ENCODE measurements around the gene BMERB1.
A peak's percentile ranks its signal among the peaks of the same experiment; 100 is the strongest.
"Not testable (repeated sequence)": the region's sequence is repeated elsewhere in the genome, so short reads cannot be mapped to it uniquely, and the experiment has no call there.

Gene BMERB1

DNA sequence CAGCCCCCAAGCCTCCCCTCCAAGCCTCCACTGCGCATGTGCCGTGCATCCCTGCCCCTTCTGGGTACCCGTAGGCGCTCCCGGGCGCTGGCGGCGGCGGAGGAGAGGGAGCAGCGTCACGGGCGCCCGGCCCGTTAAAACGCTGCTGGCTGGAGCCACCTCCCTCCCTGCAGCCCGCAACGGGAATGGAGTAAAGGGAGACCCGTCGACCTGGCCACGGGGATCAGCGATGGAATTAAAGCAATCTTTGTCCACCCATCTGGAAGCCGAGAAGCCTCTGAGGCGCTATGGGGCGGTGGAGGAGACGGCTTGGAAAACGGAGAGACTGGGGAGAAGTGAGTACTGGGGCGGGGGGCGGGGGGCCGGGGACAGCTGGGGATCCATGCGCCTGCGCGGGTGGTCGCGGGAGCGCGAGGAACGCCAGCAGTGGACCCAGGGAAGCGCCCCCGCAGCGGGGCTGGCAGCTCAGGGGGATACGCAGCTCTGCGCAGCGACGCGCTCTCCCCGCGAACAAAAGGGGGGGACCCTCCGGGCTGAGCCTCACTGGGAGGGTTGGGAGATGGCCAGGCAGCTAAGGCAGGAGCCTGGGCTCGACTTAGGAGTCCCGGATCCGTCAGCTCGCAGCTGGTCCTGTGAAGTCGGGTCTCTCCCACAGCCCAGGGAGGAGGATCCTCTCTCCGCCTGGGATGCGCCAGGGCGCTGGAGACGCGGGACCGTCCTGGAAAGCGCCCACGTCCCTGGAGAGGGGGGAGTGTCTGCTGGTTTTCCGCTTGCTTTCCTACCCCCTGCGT lies at the start of gene BMERB1:
Gene BMERB1 (plus strand): TSS at position 164 of the 791 bp plus-strand sequence. CDS start 66 bp downstream, at position 230.
- peak; percentile 84 for DNase-seq

DNA sequence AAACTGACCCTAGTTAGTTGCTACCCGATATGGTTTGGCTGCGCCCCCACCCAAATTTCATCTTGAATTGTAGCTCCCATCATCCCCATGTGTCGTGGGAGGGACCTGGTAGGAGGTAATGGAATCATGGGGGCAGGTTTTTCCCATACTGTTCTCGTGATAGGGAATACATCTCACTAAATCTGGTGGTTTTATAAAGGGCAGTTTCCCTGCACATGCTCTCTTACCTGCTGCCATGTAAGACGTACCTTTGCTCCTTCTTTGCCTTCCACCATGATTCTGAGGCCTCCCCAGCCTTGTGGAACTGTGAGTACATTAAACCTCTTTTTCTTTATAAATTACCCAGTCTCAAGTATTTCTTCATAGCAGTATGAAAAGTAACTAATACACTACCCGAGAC lies 46.3 kb upstream of the BMERB1 start:
- DNase-seq: not testable (repeated sequence)

DNA sequence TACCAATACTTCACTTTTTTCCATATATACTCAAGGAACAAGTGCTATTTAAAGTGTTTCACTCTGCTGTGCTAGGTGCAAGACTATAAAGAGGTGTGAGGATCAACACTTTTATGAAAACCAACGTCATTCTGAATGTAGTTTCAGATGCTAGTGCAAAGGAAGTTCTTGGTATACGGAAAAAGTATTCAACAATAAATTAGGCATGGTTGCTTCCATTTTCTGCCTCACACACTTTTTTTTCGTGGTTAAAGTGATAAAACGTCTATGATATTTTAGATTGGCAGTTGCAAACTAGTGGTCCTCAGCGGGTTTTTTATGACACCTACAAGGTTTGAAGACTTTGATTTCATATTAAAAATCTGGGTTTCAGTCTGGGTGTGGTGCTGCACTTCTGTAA lies 44.5 kb upstream of the BMERB1 start:
- DNase-seq: not testable (repeated sequence)

DNA sequence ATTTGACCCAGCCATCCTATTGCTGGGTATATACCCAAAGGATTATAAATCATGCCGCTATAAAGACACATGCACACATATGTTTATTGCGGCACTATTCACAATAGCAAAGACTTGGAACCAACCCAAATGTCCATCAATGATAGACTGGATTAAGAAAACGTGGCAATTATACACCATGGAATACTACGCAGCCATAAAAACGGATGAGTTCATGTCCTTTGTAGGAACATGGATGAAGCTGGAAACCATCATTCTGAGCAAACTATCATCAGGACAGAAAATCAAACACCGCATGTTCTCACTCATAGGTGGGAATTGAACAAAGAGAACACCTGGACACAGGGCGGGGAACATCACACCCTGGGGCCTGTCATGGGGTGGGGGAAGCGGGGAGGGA lies 41.4 kb upstream of the BMERB1 start:
- not testable (repeated sequence) for DNase-seq

DNA sequence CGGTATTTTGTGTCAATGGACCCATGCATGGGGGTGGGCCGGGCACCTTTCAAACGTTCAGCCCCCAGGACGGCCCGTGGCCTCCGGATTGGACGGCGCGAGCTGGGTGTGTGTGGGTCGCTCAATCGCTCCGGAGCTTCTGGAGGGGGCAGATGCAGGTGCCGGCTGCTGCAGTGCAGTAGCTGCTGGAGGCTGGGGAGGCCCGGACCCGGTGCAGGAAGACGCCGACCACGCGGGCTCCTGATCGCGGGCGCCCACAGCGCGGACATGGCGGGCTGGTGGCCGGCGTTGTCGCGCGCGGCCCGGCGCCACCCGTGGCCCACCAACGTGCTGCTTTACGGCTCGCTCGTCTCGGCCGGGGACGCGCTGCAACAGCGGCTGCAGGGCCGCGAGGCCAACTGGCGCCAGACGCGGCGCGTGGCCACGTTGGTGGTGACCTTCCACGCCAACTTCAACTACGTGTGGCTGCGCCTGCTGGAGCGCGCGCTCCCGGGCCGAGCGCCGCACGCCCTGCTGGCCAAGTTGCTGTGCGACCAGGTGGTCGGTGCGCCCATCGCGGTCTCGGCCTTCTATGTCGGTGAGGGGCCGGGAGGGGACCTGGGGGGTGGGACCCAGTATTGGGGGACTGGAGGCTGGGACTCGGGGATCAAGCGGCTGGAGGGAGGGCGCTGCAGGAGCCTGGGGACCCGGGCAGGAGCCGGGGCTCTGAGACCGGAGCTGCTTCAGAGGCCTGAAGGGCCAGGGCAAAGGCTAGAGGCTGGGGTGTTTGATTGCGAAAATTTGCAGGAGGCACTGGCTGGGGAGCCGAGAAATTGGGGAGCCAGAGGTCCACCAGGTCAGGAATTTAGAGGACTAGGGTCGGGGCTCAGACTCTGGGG lies 38.5 kb upstream of the BMERB1 start, which contains the start of gene MPV17L:
Gene MPV17L (plus strand): TSS at position 124 of the 878 bp plus-strand sequence. CDS start 144 bp downstream, at position 268.
- not testable (repeated sequence) for DNase-seq

DNA sequence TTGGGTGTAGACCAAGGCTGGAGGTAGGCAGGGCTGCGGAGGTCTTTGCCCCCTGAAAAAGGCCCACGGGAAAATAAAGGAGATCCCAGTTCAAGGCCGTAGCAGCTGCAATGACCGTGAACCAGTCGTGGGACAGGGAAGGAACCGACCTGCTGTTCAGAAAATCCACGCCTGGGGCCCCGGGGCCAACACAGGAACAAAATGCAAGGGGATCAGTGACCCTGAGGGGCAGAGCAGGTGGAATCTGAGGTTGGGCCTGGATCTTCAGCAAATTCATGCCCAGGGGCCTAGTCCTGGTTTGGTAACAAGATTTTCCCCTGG lies 37.9 kb upstream of the BMERB1 start:
- DNase-seq: not testable (repeated sequence)

DNA sequence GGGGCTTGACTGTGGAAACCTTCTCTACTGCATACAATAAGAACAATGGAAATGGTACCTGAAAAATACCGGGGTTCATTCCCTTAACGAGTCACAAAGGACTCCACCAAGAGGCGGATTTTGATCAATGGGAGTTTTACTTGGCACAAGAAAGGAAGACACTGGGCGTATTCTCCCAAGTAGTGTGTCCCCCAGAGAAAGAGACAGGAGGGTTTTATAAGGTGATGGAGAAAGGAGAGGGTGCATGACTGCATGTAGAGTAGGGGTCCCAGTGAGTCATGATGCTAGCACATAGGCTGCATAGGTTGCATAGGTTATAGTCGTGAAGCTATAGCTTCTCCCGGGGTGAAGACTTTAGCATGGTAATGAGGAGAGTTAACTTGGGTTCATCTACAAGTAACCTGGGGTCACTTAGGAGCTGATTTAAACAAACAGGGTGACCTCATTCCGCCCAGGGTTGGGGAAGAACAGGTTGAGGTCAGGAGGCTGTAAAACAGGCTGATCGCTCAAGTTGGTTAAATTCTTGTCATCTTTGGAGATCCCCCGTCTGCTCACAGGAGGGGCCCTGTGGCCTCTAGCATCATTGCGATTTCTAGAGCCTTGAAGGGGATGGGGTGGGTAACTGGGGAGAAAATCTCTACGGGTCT lies 37.3 kb upstream of the BMERB1 start:
- no peak for DNase-seq

DNA sequence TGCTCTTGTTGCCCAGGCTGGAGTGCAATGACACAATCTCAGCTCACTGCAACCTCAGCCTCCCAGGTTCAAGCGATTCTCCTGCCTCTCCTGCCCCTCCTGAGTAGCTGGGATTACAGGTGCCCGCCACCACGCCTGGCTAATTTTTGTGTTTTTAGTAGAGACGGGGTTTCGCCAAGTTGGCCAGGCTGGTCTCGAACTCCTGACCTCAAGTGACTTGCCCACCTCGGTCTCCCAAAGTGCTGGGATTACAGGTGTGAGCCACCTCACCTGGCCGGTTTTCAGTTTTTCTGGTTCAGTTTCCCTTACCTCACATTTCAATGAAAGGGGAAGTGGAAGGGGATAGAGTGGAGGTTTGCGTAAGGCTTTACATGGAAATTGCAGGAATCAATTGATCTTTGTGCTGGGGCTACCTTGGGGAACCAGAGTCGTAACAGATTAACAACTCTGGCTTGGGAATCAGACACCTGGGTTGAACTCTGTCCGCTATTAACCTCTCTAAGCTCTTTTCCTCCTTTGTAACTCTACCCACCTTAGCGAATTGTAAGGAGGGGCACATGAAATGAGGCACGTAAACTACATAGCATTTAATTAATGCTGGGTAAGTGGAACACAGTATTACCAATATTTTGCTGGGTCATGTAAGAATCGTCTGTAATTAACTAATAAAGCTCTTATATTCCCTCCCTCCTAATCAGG lies 35.6 kb upstream of the BMERB1 start:
- no peak for DNase-seq

DNA sequence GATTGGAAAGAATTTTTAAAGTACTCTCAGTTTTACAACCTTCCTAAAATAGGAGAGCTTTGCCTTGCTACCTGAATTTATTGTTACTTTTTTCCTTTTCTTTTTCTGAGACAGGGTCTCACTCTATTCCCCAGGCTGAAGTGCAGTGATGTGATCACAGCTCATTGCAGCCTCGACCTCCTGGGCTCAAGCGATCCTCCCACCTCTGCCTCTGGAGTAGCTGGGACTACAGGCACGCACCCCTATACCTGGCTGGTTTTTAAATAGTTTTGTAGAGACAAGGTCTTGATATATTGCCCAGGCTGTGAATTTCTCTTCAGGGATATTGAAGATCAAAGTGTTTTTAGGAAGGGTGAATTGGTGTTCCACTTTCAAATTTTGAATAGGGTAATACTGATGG lies 35.1 kb upstream of the BMERB1 start:
- no peak for DNase-seq

DNA sequence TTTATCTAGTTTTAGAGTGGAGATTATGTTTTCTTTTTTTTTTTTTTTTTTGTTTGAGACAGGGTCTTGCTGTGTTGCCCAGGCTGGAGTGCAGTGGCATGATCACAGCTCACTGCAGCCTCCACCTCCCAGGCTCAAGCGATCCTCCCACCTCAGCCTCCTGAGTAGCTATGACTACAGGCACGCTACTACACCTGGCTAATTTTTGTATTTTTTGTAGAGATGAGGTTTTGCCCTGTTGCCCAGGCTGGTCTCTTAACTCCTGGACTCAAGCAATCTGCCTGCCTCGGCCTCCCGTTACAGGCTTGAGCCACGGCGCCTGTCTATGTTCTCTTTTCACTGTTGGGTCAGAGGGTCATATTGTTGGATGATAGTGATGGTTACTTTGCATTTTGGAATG lies 34.1 kb upstream of the BMERB1 start:
- DNase-seq: not testable (repeated sequence)

DNA sequence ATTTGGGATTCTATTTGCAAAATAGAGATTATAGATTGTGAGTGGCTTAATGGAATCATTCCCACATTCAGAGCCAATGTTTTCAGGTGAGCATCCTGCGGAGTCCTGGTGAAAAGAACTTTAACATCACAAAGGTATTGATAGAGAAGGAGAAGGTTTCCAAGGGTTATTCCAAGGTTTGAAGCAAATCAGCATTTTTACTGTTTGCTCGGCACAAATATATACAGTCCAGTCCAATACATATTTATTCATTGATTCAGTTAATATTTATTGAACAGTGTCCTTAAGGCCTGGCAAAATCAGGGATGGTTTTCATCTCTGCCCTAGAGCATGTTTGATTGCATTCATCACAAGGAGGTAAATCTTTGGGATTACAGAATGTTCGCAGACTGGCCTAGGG lies 32.4 kb upstream of the BMERB1 start:
- no peak for DNase-seq

DNA sequence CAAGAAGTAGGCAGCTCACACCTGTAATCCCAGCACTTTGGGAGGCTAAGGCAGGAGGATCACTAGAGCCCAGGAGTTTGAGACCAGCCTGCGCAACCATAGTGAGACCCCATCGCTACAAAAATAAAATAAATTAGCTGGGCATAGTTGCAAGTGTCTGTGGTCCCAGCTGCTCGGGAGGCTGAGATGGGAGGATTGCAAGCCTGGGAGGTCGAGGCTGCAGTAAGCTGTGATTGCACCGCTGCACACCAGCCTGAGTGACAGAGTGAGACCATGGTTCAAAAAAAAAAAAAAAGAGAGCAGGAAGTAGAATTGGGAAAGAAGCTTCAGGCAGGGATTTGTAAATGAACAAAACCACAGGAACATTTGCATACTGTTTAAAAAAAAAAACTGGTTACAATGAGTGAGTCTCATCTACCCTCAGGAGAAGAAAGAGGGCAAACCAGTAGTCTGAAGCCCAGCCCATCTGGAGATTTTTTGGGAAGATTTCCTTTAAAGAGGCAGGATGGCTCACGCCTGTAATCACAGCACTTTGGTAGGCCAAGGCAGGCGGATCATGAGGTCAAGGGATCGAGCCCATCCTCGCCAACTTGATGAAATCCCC lies 30.9 kb upstream of the BMERB1 start:
- no peak for DNase-seq

DNA sequence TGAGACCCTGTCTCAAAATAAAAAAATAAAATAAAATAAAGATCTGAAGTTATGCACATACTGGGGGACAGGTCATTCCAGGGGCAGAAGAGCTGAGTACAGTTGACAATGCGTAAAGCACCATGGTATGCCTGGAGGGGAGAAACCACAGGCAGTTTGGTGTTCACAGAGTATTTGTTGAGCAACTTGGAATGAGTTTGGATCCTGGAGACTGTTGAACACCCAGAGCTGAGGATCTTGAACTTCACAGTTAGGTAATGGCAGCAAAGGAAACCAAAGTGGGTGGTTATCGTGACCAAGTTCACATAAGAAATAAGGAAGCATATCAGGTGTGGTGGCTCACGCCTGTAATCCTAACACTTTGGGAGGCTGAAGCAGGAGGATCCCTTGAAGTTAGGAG lies 30.3 kb upstream of the BMERB1 start:
- not testable (repeated sequence) for DNase-seq

DNA sequence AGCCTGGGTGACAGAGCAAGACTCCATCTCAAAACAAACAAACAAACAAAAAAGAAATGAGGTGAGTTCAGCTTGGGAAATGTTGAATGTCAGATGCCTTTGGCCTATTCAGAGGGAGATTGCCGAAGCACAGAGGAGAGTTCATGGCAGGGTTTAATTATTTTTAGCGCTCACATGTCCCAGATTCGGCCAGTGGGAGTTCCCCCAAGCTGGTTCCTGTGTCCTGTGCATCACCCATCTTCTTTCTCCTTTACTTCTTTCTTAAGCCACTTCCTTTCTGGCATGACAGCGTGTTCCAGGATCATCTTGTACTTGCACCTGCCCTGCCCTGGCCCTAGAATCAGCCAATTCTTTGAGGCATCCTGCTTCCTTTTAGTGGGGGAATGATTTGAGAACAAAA lies 29.6 kb upstream of the BMERB1 start:
- no peak for DNase-seq

DNA sequence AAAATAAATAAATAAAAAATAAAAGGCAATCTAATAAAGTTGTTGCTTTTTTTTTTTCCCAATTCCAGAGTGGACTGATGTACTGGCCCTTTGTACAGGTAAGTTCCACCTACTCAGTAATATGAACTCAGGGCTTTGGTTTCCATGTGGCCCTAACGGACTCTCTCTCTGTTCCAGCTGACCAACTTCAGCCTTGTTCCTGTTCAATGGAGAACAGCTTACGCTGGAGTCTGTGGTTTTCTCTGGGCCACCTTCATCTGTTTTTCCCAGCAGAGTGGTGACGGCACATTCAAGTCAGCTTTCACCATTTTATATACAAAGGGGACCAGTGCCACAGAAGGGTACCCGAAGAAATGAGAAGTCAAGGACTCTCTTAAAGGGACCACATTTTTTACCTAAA lies 26.6 kb upstream of the BMERB1 start:
- DNase-seq: not testable (repeated sequence)

DNA sequence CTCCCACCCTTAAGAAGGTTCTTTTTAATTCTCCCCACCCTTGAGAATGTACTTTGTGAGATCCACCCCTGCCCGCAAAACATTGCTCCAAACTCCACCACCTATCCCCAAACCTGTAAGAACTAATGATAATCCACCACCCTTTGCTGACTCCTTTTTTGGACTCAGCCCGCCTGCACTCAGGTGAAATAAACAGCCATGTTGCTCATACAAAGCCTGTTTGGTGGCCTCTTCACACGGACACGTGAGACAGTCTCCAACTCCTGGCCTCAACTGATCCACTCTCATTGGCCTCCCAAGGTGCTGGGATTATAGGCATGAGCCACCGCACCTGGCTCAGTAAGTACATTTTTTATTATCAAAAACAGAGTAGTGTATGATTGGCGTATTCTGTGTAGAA lies 24.9 kb upstream of the BMERB1 start:
- not testable (repeated sequence) for DNase-seq

DNA sequence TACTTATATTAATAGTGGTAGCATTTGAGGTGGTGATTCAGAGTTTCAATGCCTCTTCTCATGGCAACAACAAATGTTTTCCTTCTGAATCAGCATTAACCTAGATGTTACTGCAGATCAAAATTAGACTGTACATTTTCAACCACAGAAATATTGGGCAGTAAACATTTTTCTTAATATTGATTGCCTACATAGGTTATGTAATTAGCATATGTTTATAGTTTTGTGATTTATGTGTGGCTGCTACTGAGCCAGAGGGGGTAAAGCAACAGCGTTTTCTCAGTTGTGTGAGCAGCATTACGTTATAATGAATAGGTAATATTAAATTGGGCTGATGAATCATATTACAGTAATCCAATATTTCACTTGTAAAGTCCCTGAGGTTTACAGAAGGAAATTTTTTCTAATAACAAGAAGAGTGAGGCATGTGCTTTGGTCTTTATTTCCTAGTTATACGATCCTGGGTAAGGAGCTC lies 18.8 kb upstream of the BMERB1 start:
- DNase-seq: peak; percentile 31

DNA sequence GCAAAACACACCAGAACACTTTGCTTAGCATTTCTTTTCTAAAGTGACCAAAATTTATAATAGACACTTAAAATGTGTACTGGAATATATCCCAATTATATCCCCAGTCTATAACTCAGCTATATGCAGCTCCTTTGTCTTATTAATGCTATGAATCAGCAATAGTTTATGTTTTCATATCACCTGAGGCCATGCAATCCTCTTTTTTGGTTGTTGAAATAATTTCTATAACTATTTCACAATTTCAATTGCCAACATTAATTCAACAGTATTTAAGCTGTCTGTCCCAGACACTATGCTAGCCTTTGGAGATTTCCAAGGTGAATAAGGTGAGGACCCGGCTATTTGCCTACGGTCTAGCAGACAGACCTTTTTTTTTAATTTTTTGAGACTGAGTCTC lies 17.2 kb upstream of the BMERB1 start:
- DNase-seq: no peak

DNA sequence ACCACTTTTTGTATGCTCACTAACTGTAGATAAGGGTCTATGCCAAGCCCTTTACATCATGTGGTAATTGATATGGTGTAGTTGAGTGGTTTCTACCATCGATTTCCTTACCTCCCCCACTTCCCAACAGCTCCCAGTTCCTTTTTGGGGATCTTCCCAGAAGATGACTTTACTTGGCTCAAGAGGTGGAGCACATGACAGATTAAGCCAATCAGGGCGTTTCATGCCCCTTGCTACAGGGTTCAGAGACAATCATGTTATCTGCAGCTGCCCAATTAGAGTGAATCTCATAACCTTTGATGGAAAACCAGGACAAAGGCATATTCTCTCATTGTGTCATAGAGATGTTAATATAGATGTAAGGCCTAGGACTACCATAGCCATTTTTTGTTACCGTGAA lies 16.2 kb upstream of the BMERB1 start:
- DNase-seq: peak; percentile 12

DNA sequence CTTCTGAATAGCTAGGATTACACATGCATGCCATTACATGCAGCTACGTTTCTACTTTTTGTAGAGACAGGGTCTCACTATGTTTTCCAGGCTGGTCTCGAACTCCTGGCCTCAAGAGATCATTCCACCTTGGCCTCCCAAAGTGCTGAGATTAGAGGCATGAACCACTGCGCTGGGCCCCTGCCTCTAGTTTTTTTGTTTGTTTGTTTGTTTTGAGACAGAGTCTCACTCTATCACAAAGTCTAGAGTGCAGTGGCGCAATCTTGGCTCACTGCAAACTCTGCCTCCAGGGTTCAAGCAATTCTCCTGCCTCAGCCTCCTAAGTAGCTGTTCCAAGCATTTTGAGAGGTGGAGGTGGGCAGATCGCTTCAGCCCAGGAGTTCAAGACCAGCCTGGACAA lies 12.7 kb upstream of the BMERB1 start:
- not testable (repeated sequence) for DNase-seq

DNA sequence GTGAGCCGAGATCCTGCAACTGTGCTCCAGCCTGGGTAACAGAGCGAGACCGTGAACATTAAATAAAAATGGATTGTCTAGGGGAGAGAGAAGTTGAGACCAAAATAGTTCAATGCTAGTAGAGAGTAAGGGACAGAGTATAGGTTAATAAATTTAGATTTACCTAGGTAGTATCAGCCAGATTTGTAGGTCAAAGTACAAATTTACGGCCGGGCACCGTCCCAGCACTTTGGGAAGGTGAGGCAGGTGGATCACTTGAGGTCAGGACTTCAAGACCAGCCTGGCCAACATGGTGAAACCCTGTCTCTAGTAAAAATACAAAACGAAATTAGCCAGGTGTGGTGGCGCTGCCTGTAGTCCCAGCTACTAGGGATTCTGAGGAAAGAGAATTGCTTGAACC lies 12.2 kb upstream of the BMERB1 start:
- DNase-seq: no peak

DNA sequence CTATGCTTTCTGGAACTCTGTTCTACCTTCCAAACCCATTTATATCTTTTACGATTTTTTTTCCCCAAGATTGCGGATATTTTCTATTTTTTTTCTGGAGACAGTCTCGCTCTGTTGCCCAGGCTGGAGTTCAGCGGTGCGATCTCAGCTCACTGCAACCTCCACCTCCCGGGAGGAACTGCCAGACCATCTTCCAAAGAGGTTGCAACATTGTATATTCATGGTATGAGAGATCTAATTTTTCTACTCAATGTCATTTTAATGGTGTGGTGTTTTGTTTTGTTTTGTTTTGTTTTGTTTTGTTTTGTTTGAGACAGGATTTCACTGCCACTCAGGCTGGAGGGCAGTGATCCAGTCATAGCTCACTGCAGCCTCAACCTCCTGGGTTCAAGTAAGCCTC lies 8.5 kb upstream of the BMERB1 start:
- no peak for DNase-seq
